Mononuclear cell (primary cell): Measurements from ENCODE around the gene PROZ. TPM values are rescaled to one million over a fixed set of nuclear protein-coding genes. Genes with fewer than 3 reads are reported as not detected.

ENCODE experiments used
- H3K27me3 ChIP-seq: 2 replicates; pipeline ENCODE4 v1.6.0; 2011; ENCODE audit warnings: low read length, control low read depth; ENCODE audit not compliant: insufficient read depth
- H3K4me1 ChIP-seq: 2 replicates; pipeline ENCODE4 v1.5.1; 2011; ENCODE audit warnings: mild to moderate bottlenecking, low read length, control low read depth; ENCODE audit not compliant: insufficient read depth
- H3K4me3 ChIP-seq: 2 replicates; pipeline ENCODE4 v1.5.1; 2011; ENCODE audit warnings: mild to moderate bottlenecking, low read length, moderate library complexity
- H3K9me3 ChIP-seq: 2 replicates; pipeline ENCODE4 v1.5.1; 2011; ENCODE audit warnings: low read depth, mild to moderate bottlenecking, control low read depth, low read length
- total RNA-seq: library from RNA; depleted of rRNA; stranded (reverse); fragments of >200 nt; gene quantifications from one replicate; pipeline ENCODE4 v1.2.3, GENCODE V29; 2012

PROZ gene
- total RNA-seq, 1 donor, result 0.10 TPM

DNA sequence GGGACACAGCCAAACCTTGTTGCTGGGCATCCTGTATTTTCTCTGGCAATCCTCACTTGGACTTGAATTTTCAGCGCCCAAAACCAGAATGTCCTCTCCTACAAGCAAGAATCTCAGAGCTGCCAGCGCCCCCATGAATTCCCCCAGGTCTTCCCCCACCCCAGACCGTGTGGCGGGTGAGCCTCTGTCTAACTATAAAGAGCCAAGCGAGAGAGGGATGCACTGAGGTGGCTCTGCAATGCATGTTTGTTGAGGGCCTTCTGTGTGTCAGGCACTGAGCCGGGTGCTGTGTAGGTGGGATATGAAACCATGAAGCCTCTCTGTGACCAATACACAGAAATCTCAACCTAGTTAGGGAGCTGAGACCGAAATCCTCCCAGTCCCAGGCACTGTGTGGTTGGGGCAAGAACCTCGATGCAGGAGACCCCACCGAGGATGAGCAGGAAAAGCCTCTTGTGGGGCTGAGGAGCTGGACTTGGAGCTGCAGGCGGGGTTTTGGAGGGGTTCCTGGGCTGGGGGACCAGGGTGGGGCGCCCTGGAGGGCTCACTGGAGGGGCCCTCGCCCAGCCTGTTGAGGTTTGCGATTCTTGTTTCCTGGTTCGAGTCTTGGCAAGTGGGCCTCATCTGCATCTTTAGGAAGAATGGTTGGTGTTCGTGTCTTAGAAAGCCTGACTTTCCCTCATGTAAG is 12.4 kb upstream of the PROZ start:
- Histone ChIP-seq H3K4me1 (no peaks in the 10 kb centered on the region), H3K27me3 (no peaks in the 10 kb centered on the region), H3K9me3 (no peaks in the 10 kb centered on the region), H3K4me3 (no peak overlapping the region)

DNA sequence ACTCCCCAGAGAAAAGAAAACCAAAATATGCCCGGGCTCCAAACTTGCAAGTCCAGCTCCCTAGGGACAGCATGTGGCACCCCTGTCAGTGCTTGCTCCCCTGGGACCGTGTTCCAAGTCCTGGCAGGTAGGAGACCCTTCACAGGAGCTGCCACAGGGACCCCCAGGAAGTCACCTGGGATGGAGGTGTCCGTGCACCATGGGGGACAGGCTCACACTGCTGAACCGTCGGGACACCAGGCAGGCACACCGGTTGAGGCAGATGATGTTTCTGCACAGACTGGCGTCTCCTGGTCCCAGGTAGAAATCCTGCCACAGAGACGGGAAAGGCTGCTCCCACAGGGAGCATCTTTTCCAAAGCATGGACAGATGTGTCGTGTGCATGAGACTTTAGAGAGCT is 11.7 kb upstream of the PROZ start:
- no peaks in the 10 kb centered on the region for H3K9me3 ChIP-seq
- H3K4me3 ChIP-seq, result no peak overlapping the region
- H3K27me3 ChIP-seq, result peaks cover 1% of the 10 kb centered on the region
- no peaks in the 10 kb centered on the region for H3K4me1 ChIP-seq

DNA sequence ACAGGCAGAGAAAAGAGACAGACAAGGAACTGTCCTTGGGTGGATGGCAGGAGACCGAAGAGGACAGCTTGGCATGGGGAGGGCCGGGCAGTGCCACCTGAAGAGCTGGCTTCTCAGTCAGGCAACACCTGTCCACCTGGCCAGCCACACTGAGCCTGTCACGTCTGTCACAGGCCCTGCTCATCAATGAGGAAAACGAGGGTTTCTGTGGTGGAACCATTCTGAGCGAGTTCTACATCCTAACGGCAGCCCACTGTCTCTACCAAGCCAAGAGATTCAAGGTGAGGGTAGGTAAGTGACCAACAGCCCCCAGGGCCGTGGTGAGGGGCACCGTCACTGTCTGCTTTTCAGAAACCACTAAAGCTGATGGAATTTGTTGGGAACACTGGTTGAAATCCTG is 11.2 kb upstream of the PROZ start:
- H3K4me3 ChIP-seq, result no peak overlapping the region
- H3K27me3 ChIP-seq, result peaks cover 6% of the 10 kb centered on the region
- no peaks in the 10 kb centered on the region for H3K9me3 ChIP-seq
- H3K4me1 ChIP-seq, result peaks cover 3% of the 10 kb centered on the region

DNA sequence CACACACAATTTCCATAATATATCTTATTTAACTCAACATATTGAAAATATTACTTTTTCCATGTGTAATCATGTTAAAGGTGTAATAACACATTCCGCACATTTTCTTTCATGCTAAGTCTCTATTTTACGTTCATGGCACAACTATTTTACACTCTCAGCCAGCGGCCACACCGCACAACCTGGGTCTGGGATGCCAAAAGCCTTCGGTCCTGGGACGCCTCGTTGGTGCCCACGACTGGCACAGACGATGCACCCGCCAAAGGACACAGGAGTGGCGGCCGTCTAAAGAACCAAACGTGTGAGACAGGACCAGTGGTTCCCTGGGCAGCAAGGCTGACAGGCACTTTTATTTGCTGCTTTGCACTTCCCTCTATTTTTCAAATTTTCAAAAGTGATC is 10.0 kb upstream of the PROZ start:
- Histone ChIP-seq H3K27me3 (peaks cover 13% of the 10 kb centered on the region), H3K9me3 (no peaks in the 10 kb centered on the region), H3K4me1 (peaks cover 15% of the 10 kb centered on the region), H3K4me3 (no peak overlapping the region)

DNA sequence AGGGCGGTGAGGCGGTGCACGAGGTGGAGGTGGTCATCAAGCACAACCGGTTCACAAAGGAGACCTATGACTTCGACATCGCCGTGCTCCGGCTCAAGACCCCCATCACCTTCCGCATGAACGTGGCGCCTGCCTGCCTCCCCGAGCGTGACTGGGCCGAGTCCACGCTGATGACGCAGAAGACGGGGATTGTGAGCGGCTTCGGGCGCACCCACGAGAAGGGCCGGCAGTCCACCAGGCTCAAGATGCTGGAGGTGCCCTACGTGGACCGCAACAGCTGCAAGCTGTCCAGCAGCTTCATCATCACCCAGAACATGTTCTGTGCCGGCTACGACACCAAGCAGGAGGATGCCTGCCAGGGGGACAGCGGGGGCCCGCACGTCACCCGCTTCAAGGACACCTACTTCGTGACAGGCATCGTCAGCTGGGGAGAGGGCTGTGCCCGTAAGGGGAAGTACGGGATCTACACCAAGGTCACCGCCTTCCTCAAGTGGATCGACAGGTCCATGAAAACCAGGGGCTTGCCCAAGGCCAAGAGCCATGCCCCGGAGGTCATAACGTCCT is 9.4 kb upstream of the PROZ start:
- peaks cover 13% of the 10 kb centered on the region for H3K27me3 ChIP-seq
- H3K4me1 ChIP-seq, result peaks cover 18% of the 10 kb centered on the region
- no peaks in the 10 kb centered on the region for H3K9me3 ChIP-seq
- no peak overlapping the region for H3K4me3 ChIP-seq

DNA sequence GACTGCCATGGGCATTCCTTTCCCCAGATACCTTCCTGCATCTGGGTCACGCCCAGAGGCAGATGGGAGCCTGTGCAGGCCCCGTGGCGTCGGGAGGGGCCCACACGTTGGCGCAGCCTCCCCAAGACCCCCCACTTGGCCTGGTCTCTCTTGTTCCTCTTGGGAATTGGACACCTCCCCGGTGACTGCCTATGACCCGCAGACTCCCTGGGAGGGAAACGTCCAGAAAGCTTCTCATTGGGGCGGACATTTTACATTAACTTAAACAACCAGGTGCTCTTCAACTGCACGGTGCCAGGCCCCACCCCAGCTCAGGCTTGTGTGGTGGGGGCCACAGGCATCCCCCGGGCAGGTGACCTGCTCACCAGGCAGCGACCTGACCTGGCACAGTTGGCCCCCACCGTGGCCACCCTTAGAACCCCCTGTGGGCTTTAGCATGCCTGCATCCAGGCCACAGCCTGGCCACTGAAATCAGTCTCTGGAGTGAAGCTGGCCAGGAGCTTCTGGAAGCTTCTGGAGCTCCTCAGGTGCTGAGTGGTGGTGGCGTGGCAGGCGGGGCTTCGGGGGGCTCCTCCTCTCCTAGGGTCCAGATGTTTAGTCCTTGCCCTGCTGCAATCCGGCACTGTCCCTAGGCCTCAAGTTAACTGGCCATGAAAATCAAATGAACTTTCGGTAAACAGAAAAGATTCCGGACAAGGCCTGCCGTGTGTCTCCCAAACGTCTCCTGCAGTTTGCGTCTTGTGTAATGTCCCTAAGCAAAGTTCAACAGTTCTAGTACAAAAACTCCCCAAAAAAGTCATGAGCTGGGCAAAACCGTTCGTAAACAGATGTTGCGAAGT is 8.5 kb upstream of the PROZ start:
- Histone ChIP-seq H3K4me1 (peaks cover 23% of the 10 kb centered on the region), H3K4me3 (no peak overlapping the region), H3K27me3 (peaks cover 13% of the 10 kb centered on the region), H3K9me3 (no peaks in the 10 kb centered on the region)

DNA sequence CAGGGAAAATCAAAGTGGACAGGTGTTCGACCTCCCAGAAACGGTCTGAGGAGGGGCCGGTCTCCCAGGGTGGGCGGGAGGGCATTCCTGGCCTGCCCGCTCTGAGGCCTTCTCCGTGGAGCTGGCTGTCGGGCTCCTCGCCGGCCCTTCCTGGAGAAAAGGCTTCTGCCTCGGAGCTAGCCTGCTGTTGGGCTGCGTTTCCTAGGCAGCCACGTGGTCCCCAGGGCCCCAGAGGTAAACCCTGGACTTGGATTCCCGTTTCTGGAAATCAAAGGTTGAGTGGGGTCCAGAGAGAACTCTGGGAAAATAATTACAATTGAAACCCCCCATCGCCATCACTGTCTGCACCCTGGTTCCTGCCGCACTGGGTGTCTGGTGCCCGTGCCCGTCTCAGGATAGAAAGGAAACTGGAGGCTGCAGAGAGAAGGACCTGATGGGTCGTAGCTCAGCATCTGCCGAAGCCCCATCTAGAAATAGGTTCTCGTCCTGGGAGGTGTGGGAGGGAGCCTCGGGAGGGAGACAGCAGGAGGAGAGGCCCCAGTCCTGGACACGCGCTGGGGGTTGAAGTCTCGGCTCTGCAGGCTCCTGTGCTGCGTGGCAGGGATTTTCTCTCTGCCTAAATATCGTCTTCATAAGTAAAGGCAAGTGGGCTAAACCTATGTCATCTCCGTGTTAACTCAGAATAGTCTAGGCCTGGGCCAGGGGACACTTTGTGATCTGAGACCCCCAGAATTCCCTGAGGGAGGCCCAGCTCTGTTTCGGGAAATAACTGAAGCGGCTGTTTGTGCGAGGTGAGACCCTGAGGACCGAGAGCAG is 7.7 kb upstream of the PROZ start:
- H3K9me3 ChIP-seq, result no peaks in the 10 kb centered on the region
- H3K27me3 ChIP-seq, result peaks cover 13% of the 10 kb centered on the region
- H3K4me1 ChIP-seq, result peaks cover 23% of the 10 kb centered on the region
- no peak overlapping the region for H3K4me3 ChIP-seq

DNA sequence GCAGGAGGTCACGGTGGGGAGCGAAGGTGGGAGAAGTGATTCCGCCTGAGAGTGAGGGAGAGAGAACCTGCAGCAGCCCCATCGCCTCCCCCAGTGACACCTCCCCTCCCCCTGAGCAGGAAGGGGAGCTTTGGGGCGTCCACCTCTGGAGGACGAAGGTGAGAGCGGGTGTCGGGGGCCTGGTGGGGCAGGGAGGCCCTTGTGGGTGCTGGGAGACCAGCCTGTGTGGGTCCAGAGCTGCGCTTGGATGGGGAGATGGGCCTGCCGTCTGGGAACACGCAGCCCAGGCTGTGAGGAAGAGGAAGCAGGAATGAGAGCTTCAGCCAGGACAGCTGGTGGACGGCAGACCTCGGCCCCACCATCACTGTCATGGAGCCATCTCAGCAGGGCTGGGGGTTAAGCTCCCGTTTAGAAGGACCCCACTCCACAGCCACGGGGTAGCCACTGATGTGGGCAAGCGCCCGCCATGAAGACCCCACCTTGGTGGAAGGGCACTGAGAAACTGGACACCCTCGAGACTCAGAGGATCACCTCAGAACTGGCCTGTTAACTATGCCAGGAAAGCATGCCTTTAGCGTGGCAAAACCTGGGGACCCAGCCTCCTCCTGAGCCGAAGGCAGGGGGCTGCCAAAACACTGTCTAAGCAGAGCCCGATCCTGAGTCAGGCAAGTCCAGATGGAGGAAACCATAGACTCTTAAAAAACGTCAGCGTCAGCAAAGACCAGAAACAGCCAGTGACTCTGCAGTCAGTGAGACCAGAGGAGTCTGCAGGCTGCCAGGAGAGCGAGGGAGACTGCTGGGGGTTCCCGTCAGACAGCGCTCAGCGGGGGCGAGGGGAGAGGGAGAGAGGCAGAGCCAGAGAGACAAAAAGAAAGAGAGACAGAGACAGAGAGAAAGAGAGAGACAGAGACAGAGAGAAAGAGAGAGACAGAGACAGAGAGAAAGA is 6.4 kb upstream of the PROZ start:
- H3K9me3 ChIP-seq, result no peaks in the 10 kb centered on the region
- H3K27me3 ChIP-seq, result peaks cover 13% of the 10 kb centered on the region
- H3K4me1 ChIP-seq, result peaks cover 23% of the 10 kb centered on the region
- H3K4me3 ChIP-seq, result no peak overlapping the region

DNA sequence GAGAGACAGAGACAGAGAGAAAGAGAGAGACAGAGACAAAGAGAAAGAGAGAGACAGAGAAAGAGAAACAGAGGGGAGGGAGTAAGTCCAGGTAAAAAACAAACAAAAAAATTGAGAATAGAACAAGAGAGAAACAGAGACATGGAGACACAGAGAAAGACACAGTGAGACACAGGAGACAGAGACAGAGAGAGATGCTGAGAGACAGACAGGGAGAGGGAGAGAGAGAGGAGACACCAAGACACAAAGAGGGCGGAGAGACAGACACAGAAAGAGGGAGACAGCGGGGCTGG is 5.8 kb upstream of the PROZ start:
- H3K4me3 ChIP-seq, result no peak overlapping the region
- H3K9me3 ChIP-seq, result no peaks in the 10 kb centered on the region
- H3K27me3 ChIP-seq, result peaks cover 13% of the 10 kb centered on the region
- H3K4me1 ChIP-seq, result peaks cover 23% of the 10 kb centered on the region

DNA sequence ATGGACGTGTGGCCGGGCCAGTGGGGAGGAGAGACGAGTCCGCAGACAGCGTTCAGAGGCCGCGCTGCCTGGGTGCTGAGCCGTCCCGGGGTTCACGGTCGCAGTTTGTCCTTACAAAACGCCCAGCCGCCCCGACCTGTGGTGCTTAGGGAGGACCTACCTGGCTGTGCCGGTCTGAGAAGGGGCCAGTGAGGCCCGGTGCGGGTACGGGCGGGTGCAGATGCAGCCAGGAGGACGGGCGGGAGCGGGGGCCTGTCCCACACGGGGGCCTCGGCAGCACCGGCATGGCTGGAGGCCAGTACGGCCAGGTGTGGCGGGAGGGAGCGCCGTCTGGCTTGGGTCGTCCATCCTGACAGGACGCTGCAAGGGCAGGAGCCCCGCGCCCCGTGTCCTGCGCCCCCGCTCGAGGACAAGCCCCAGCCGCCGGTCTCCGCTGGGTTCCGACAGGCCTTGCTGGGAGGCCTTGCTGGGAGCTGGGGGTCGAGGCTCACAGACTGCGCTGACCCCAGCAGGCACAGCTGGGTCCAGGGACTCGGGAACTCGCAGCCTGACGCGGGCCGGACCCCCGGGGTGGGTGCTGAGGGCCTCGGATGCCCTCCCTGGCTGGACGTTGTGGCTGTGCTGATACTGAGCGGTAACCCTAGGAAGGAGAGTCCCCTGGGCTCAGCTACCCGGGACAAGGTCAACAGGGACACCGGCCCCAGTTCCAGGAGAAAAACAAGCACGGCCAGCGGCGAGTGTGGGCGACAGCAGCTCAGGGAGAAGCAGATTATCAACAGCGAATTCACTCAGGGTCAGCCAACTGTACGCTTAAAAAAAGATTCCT is 5.3 kb upstream of the PROZ start:
- H3K27me3 ChIP-seq, result peaks cover 13% of the 10 kb centered on the region
- no peaks in the 10 kb centered on the region for H3K9me3 ChIP-seq
- H3K4me1 ChIP-seq, result peaks cover 23% of the 10 kb centered on the region
- peak overlapping the region; percentile 38 for H3K4me3 ChIP-seq

DNA sequence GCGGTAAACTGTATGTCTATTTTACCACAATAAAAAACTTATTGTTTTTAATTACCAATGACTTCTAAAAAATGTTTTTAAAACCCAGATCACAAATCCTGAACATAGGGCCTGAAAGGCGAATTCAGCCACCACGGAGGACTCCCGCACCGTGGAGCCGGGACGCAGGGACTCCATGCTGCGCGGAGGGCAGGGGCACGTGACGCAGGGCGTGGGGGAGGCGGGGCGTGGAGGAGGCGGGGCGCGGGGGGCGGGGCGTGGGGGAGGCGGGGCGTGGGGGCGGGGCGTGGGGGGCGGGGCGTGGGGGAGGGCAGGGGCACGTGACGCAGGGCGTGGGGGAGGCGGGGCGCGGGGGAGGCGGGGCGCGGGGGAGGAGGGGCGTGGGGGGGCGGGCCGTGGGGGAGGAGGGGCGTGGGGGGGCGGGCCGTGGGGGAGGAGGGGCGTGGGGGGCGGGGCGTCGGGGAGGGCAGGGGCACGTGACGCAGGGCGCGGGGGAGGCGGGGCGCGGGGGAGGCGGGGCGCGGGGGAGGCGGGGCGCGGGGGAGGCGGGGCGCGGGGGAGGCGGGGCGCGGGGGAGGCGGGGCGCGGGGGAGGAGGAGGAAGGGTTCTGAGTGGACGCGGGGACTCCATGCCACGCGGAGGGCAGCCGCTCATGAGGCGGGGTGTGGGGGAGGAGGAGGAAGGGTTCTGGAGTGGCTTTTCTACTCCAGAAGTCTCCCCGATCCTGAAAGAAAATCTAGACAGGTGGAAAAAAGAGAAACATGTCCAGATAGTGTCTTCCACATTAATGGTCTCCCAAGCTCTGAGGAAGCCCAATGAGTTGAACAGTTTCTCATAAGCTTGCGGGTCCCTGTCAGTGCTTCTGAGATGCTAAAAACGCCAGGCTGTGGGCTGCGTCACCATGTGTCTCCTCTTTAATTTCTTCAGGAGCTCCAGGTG is 4.4 kb upstream of the PROZ start:
- H3K27me3 ChIP-seq, result peaks cover 13% of the 10 kb centered on the region
- peaks cover 23% of the 10 kb centered on the region for H3K4me1 ChIP-seq
- no peaks in the 10 kb centered on the region for H3K9me3 ChIP-seq
- H3K4me3 ChIP-seq, result peak overlapping the region; percentile 38

DNA sequence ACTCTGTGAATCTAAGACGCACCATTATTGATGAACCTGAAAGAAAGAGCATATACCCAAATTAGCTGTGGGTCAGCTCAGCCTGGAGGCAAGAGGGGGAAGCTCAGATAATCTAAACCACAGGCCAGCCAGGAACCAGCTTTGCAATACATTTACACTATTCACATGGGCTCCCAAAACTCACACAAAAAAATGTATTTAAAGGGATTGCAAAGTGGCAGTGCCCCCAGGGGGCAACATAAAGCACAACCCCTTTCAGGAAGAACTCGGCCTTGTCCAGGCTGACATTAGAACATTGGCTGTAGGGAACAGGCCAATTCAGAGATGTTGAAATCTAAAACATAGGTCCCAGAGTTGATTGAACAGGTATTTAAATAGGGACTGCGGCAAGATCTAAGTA is 3.2 kb upstream of the PROZ start:
- H3K27me3 ChIP-seq, result peaks cover 13% of the 10 kb centered on the region
- no peaks in the 10 kb centered on the region for H3K9me3 ChIP-seq
- no peak overlapping the region for H3K4me3 ChIP-seq
- peaks cover 23% of the 10 kb centered on the region for H3K4me1 ChIP-seq
